Upper lobe of left lung (tissue), 4 donors: ENCODE data around the gene SCGB3A1.

Experiments
- CTCF ChIP-seq, 6 experiments: fragments of 450-650 bp in 4 of 6; fragments of 200-600 bp in 2 of 6; sonication (generic) in 2 of 6; IDR thresholded peaks; one replicate each; pipeline ENCODE4 v1.5.1; 2016 to 2019; ENCODE audit warnings: antibody characterized with exemption in 6 of 6
- POLR2A ChIP-seq, 4 donors: fragments of 450-650 bp; IDR thresholded peaks; one replicate each; pipeline ENCODE4 v1.5.1; 2016 to 2017; ENCODE audit warnings: antibody characterized with exemption in 4 of 4, mild to moderate bottlenecking in 2 of 4

GRCh38 chr5:180618829-180619562, 27.7 kb upstream of the SCGB3A1 start:
- TF ChIP-seq CTCF (IDR thresholded peaks at IDR 0.05) (peak in 4 of 6 experiments; percentile 20 to 53 (median 40)), POLR2A (IDR thresholded peaks at IDR 0.05) (no peak)
